ENCODE data around the gene SCO2. TPM values are rescaled to one million over a fixed set of nuclear protein-coding genes. Genes with fewer than 3 reads are reported as not detected.

Gene SCO2
- total RNA-seq, 2 donors from 2014 or later: 0.94 TPM; not detected in 1

DNA sequence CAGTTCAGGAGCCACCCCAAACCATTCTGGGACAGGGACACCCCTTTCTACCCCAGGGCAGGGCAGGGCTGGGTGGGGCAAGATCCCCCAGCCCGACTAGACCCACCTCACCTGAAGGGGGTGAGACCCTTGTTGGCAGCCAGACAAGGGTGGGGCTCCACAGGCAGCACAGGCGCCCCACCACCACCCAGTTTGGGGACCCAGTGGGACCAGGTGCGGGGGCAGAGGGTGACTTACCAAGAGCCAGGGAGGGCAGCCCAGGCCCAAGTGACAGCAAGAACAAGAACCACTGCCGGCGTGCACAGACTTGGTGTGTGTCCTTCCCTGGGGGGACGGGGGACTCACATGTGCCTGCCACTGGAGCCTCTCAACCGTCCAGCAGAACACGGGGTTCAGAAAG is 41.8 kb downstream of the SCO2 start:
- Histone ChIP-seq H3K4me1 (peaks cover 0 to 14% of the 10 kb centered on the region in 2 donors), H3K4me3 (no peak overlapping the region), H3K9me3 (no peaks in the 10 kb centered on the region), H3K27me3 (peaks cover 12 to 23% of the 10 kb centered on the region in 2 donors), H3K27ac (no peak overlapping the region), H3K36me3 (no peaks in the 10 kb centered on the region)
- DNase-seq (ENCODE audit: low spot score): no peak
- TF ChIP-seq, protein P1, sequence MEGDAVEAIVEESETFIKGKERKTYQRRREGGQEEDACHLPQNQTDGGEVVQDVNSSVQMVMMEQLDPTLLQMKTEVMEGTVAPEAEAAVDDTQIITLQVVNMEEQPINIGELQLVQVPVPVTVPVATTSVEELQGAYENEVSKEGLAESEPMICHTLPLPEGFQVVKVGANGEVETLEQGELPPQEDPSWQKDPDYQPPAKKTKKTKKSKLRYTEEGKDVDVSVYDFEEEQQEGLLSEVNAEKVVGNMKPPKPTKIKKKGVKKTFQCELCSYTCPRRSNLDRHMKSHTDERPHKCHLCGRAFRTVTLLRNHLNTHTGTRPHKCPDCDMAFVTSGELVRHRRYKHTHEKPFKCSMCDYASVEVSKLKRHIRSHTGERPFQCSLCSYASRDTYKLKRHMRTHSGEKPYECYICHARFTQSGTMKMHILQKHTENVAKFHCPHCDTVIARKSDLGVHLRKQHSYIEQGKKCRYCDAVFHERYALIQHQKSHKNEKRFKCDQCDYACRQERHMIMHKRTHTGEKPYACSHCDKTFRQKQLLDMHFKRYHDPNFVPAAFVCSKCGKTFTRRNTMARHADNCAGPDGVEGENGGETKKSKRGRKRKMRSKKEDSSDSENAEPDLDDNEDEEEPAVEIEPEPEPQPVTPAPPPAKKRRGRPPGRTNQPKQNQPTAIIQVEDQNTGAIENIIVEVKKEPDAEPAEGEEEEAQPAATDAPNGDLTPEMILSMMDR (IDR thresholded peaks at IDR 0.05): no peak

- Histone ChIP-seq H3K36me3 (no peaks in the 10 kb centered on the region), H3K9me3 (no peaks in the 10 kb centered on the region), H3K4me3 (no peak overlapping the region), H3K27me3 (peaks cover 12 to 23% of the 10 kb centered on the region in 2 donors), H3K27ac (no peak overlapping the region), H3K4me1 (peaks cover 0 to 14% of the 10 kb centered on the region in 2 donors)
- no peak for DNase-seq (ENCODE audit: low spot score)
- TF ChIP-seq, protein P1 (IDR thresholded peaks at IDR 0.05): no peak
These were observed 42.3 kb downstream of the SCO2 start for GRCh38 chr22:50483106-50483505.

GRCh38 chr22:50482107-50483074 is 43.0 kb downstream of the SCO2 start:
- no peak for DNase-seq (ENCODE audit: low spot score)
- Histone ChIP-seq H3K9me3 (no peaks in the 10 kb centered on the region), H3K4me3 (peak overlapping the region in 1 of 2 donors; percentile 44), H3K36me3 (no peaks in the 10 kb centered on the region), H3K27ac (no peak overlapping the region), H3K27me3 (peaks cover 12 to 23% of the 10 kb centered on the region in 2 donors), H3K4me1 (peaks cover 0 to 14% of the 10 kb centered on the region in 2 donors)
- TF ChIP-seq, protein P1 (IDR thresholded peaks at IDR 0.05): no peak

- no peak for DNase-seq (ENCODE audit: low spot score)
- Histone ChIP-seq H3K27me3 (peaks cover 12 to 23% of the 10 kb centered on the region in 2 donors), H3K27ac (no peak within 1 kb of the TSS)
These were observed 43.8 kb downstream of the SCO2 start, which contains the start of gene ADM2 for GRCh38 chr22:50481440-50482106. TSS of gene ADM2 (plus strand) at chr22:50481543. CDS start at chr22:50481848, 305 bp downstream.

GRCh38 chr22:50481045-50481439 is 44.4 kb downstream of the SCO2 start:
- peaks cover 12 to 23% of the 10 kb centered on the region in 2 donors for H3K27me3 ChIP-seq
- H3K4me3 ChIP-seq: peak overlapping the region; percentile 6 to 44
- no peaks in the 10 kb centered on the region for H3K36me3 ChIP-seq
- H3K4me1 ChIP-seq: peaks cover 0 to 14% of the 10 kb centered on the region in 2 donors
- TF ChIP-seq, protein P1 (IDR thresholded peaks at IDR 0.05): no peak
- H3K9me3 ChIP-seq: no peaks in the 10 kb centered on the region
- DNase-seq (ENCODE audit: low spot score): no peak
- no peak overlapping the region for H3K27ac ChIP-seq

More at GRCh38 chr22:50481440-50482106, 43.8 kb downstream of the SCO2 start, which contains the start of gene ADM2:
- Histone ChIP-seq H3K9me3 (no peaks in the 10 kb centered on the region), H3K36me3 (no peaks in the 10 kb centered on the region), H3K4me3 (peak within 1 kb of the TSS; percentile 6 to 44), H3K4me1 (peaks cover 0 to 14% of the 10 kb centered on the region in 2 donors)
- TF ChIP-seq, protein P1 (IDR thresholded peaks at IDR 0.05): no peak
